ENCODE results near the gene COA1. TPM values are rescaled to one million over a fixed set of nuclear protein-coding genes. Genes with fewer than 3 reads are reported as not detected.

The COA1 gene
- total RNA-seq, 4 donors from 2014 or later = 26.1 to 49.0 (median 30.9) TPM

GRCh38 chr7:43669286-43670081 is 59.8 kb downstream of the COA1 start:
- intact Hi-C loops (cut with DNase I) = no loop called here
- no peak for TF ChIP-seq POLR2A (IDR thresholded peaks at IDR 0.05; ENCODE audit: low read depth)
- no peak for TF ChIP-seq POLR2AphosphoS5 (IDR thresholded peaks at IDR 0.05)
- TF ChIP-seq CTCF (IDR thresholded peaks at IDR 0.05) = no peak
- no peak for TF ChIP-seq EP300 (IDR thresholded peaks at IDR 0.05)
- Histone ChIP-seq H3K4me3 (no peak overlapping the region), H3K27ac (replicated peaks in 1 of 4) (no peak overlapping the region), H3K9me3 (no peaks in the 10 kb centered on the region), H3K36me3 (no peaks in the 10 kb centered on the region), H3K27me3 (no peaks in the 10 kb centered on the region), H3K4me1 (peaks cover 9 to 36% (median 23%) of the 10 kb centered on the region in 4 donors)
- 85% methylated on average over 15 of the region's 15 CpGs for WGBS
- DNase-seq (ENCODE audit: extremely low spot score) = no peak

- intact Hi-C loops (cut with DNase I) = no loop called here
- Histone ChIP-seq H3K27ac (replicated peaks in 1 of 4) (no peak overlapping the region), H3K36me3 (no peaks in the 10 kb centered on the region), H3K27me3 (no peaks in the 10 kb centered on the region), H3K9me3 (no peaks in the 10 kb centered on the region), H3K4me3 (no peak overlapping the region), H3K4me1 (peaks cover 5 to 35% (median 20%) of the 10 kb centered on the region in 4 donors)
- DNase-seq (ENCODE audit: extremely low spot score) = no peak
- WGBS = 92% methylated on average over 1 of the region's 1 CpG
- no peak for TF ChIP-seq EP300 (IDR thresholded peaks at IDR 0.05)
- TF ChIP-seq CTCF (IDR thresholded peaks at IDR 0.05) = no peak
- TF ChIP-seq POLR2AphosphoS5 (IDR thresholded peaks at IDR 0.05) = no peak
- TF ChIP-seq POLR2A (IDR thresholded peaks at IDR 0.05; ENCODE audit: low read depth) = no peak
These were observed 61.3 kb downstream of the COA1 start for GRCh38 chr7:43668035-43668434.

GRCh38 chr7:43666938-43667337 is 62.4 kb downstream of the COA1 start:
- intact Hi-C loops (cut with DNase I) = no loop called here
- Histone ChIP-seq H3K4me1 (peaks cover 5 to 35% (median 20%) of the 10 kb centered on the region in 4 donors), H3K27me3 (no peaks in the 10 kb centered on the region), H3K4me3 (no peak overlapping the region), H3K36me3 (peaks cover 0 to 4% (median 0%) of the 10 kb centered on the region in 4 donors), H3K27ac (replicated peaks in 1 of 4) (no peak overlapping the region), H3K9me3 (no peaks in the 10 kb centered on the region)
- no peak for DNase-seq (ENCODE audit: extremely low spot score)
- no peak for TF ChIP-seq CTCF (IDR thresholded peaks at IDR 0.05)
- TF ChIP-seq EP300 (IDR thresholded peaks at IDR 0.05) = no peak
- TF ChIP-seq POLR2AphosphoS5 (IDR thresholded peaks at IDR 0.05) = no peak
- TF ChIP-seq POLR2A (IDR thresholded peaks at IDR 0.05; ENCODE audit: low read depth) = no peak

GRCh38 chr7:43664681-43665080 is 64.6 kb downstream of the COA1 start:
- no peak for TF ChIP-seq EP300 (IDR thresholded peaks at IDR 0.05)
- no peak for TF ChIP-seq POLR2AphosphoS5 (IDR thresholded peaks at IDR 0.05)
- TF ChIP-seq POLR2A (IDR thresholded peaks at IDR 0.05; ENCODE audit: low read depth) = no peak
- no peak for TF ChIP-seq CTCF (IDR thresholded peaks at IDR 0.05)
- peaks cover 4 to 20% (median 13%) of the 10 kb centered on the region in 4 donors for H3K4me1 ChIP-seq
- H3K27ac ChIP-seq (replicated peaks in 1 of 4) = no peak overlapping the region
- H3K4me3 ChIP-seq = no peak overlapping the region
- H3K27me3 ChIP-seq = no peaks in the 10 kb centered on the region
- peaks cover 0 to 4% (median 0%) of the 10 kb centered on the region in 4 donors for H3K36me3 ChIP-seq
- no peaks in the 10 kb centered on the region for H3K9me3 ChIP-seq
- WGBS = 6% methylated on average over 1 of the region's 1 CpG
- no peak for DNase-seq (ENCODE audit: extremely low spot score)
- intact Hi-C loops (cut with DNase I) = no loop called here

Data from esophagus muscularis mucosa (tissue), 4 donors.